ENCODE results near the gene MEDAG.

MEDAG gene

GRCh38 chr13:30928978-30929377 is 22.9 kb downstream of the MEDAG start:
- no peak for DNase-seq
- in situ Hi-C loops (cut with HindIII; ENCODE audit: low pct_ligation_motif_present, low pct_unique_long_range_greater_than_20kb, low sequenced_read_pairs), result no loop called here

- in situ Hi-C loops (cut with HindIII; ENCODE audit: low pct_ligation_motif_present, low pct_unique_long_range_greater_than_20kb, low sequenced_read_pairs), result no loop called here
- no peak for DNase-seq
These were observed 26.6 kb downstream of the MEDAG start, which contains the start of gene TEX26 for GRCh38 chr13:30932481-30933353. Gene TEX26 (plus strand): TSS chr13:30932656. CDS start chr13:30932716, 60 bp downstream.

- in situ Hi-C loops (cut with HindIII; ENCODE audit: low pct_ligation_motif_present, low pct_unique_long_range_greater_than_20kb, low sequenced_read_pairs), result no loop called here
- no peak for DNase-seq
These were observed 27.2 kb downstream of the MEDAG start for GRCh38 chr13:30933354-30933670.

- DNase-seq, result no peak
- in situ Hi-C loops (cut with HindIII; ENCODE audit: low pct_ligation_motif_present, low pct_unique_long_range_greater_than_20kb, low sequenced_read_pairs), result no loop called here
These were observed 28.3 kb downstream of the MEDAG start for GRCh38 chr13:30934381-30934780.

GRCh38 chr13:30934803-30935202 is 28.7 kb downstream of the MEDAG start:
- in situ Hi-C loops (cut with HindIII; ENCODE audit: low pct_ligation_motif_present, low pct_unique_long_range_greater_than_20kb, low sequenced_read_pairs), result no loop called here
- DNase-seq, result no peak

GRCh38 chr13:30936971-30937370 is 30.9 kb downstream of the MEDAG start:
- no peak for DNase-seq
- in situ Hi-C loops (cut with HindIII; ENCODE audit: low pct_ligation_motif_present, low pct_unique_long_range_greater_than_20kb, low sequenced_read_pairs), result no loop called here

- DNase-seq, result no peak
- in situ Hi-C loops (cut with HindIII; ENCODE audit: low pct_ligation_motif_present, low pct_unique_long_range_greater_than_20kb, low sequenced_read_pairs), result no loop called here
These were observed 37.8 kb downstream of the MEDAG start for GRCh38 chr13:30943881-30944280.

GRCh38 chr13:30957258-30957943 is 51.3 kb downstream of the MEDAG start:
- in situ Hi-C loops (cut with HindIII; ENCODE audit: low pct_ligation_motif_present, low pct_unique_long_range_greater_than_20kb, low sequenced_read_pairs), result no loop called here
- no peak for DNase-seq

- DNase-seq, result no peak
- in situ Hi-C loops (cut with HindIII; ENCODE audit: low pct_ligation_motif_present, low pct_unique_long_range_greater_than_20kb, low sequenced_read_pairs), result no loop called here
These were observed 53.6 kb downstream of the MEDAG start for GRCh38 chr13:30959678-30960077.

GRCh38 chr13:30963791-30964190 is 57.7 kb downstream of the MEDAG start:
- DNase-seq, result peak; percentile 15
- in situ Hi-C loops (cut with HindIII; ENCODE audit: low pct_ligation_motif_present, low pct_unique_long_range_greater_than_20kb, low sequenced_read_pairs), result no loop called here

- in situ Hi-C loops (cut with HindIII; ENCODE audit: low pct_ligation_motif_present, low pct_unique_long_range_greater_than_20kb, low sequenced_read_pairs), result no loop called here
These were observed 59.3 kb downstream of the MEDAG start for GRCh38 chr13:30965380-30965779.

GRCh38 chr13:30966101-30966500 is 60.0 kb downstream of the MEDAG start:
- in situ Hi-C loops (cut with HindIII; ENCODE audit: low pct_ligation_motif_present, low pct_unique_long_range_greater_than_20kb, low sequenced_read_pairs), result no loop called here
- DNase-seq, result no peak

More at GRCh38 chr13:30965380-30965779, 59.3 kb downstream of the MEDAG start:
- no peak for DNase-seq

GRCh38 chr13:30968846-30969245 is 62.8 kb downstream of the MEDAG start:
- in situ Hi-C loops (cut with HindIII; ENCODE audit: low pct_ligation_motif_present, low pct_unique_long_range_greater_than_20kb, low sequenced_read_pairs), result no loop called here
- no peak for DNase-seq

GRCh38 chr13:30971575-30971974 is 65.5 kb downstream of the MEDAG start:
- no peak for DNase-seq
- in situ Hi-C loops (cut with HindIII; ENCODE audit: low pct_ligation_motif_present, low pct_unique_long_range_greater_than_20kb, low sequenced_read_pairs), result no loop called here

GRCh38 chr13:30972888-30973377 is 66.9 kb downstream of the MEDAG start:
- in situ Hi-C loops (cut with HindIII; ENCODE audit: low pct_ligation_motif_present, low pct_unique_long_range_greater_than_20kb, low sequenced_read_pairs), result no loop called here
- DNase-seq, result no peak

- in situ Hi-C loops (cut with HindIII; ENCODE audit: low pct_ligation_motif_present, low pct_unique_long_range_greater_than_20kb, low sequenced_read_pairs), result no loop called here
- no peak for DNase-seq
These were observed 68.3 kb downstream of the MEDAG start for GRCh38 chr13:30974350-30974749.

Measured in ACHN (cell line).